ENCODE data around the gene MGST1.

- TF ChIP-seq CTCF (IDR thresholded peaks at IDR 0.05; ENCODE audit: low read length) (no peak), EZH2 (optimal IDR thresholded peaks at IDR 0.05; ENCODE audit: low read depth, low read length) (no peak), EZH2phosphoT487 (IDR thresholded peaks at IDR 0.05; ENCODE audit: low read length) (no peak)
These were observed 22.7 kb downstream of the MGST1 start for GRCh38 chr12:16370096-16370495.
